ENCODE measurements around the gene PTPRM. TPM values are rescaled to one million over a fixed set of nuclear protein-coding genes. Genes with fewer than 3 reads are reported as not detected.

PTPRM gene
- total RNA-seq, 4 donors from 2014 or later: 21.4 to 41.8 (median 29.6) TPM

GRCh38 chr18:8257851-8258434 is 690.8 kb downstream of the PTPRM start:
- whole genome bisulfite sequencing, 2 donors: 93 to 96% methylated on average over 5 of the region's 5 CpGs
- no peak for DNase-seq (ENCODE audit: low spot score in 2 of 2)
- intact Hi-C loops (cut with DNase I; ENCODE audit: low total_unique reads): no loop called here
- no peak overlapping the region for H3K4me3 ChIP-seq (ENCODE audit: low read depth, poor library complexity, severe bottlenecking)
- TF ChIP-seq CTCF (IDR thresholded peaks at IDR 0.05) (no peak), POLR2A (IDR thresholded peaks at IDR 0.05) (no peak)

- intact Hi-C loops (cut with DNase I; ENCODE audit: low total_unique reads): no loop called here
- peak in 1 of 2 donors; percentile 21 for DNase-seq (ENCODE audit: low spot score in 2 of 2)
- WGBS, 2 donors: 56 to 59% methylated on average over 1 of the region's 1 CpG
These were observed 693.2 kb downstream of the PTPRM start for GRCh38 chr18:8260319-8260718.

GRCh38 chr18:8260827-8261226 is 693.7 kb downstream of the PTPRM start:
- no peak overlapping the region for H3K4me3 ChIP-seq (ENCODE audit: low read depth, poor library complexity, severe bottlenecking)
- TF ChIP-seq CTCF (IDR thresholded peaks at IDR 0.05): no peak
- TF ChIP-seq POLR2A (IDR thresholded peaks at IDR 0.05): no peak
- no peak for DNase-seq (ENCODE audit: low spot score in 2 of 2)
- WGBS, 2 donors: 77 to 85% methylated on average over 9 of the region's 9 CpGs
- intact Hi-C loops (cut with DNase I; ENCODE audit: low total_unique reads): no loop called here

More at GRCh38 chr18:8260319-8260718, 693.2 kb downstream of the PTPRM start:
- no peak for TF ChIP-seq CTCF (IDR thresholded peaks at IDR 0.05)
- TF ChIP-seq POLR2A (IDR thresholded peaks at IDR 0.05): no peak
- no peak overlapping the region for H3K4me3 ChIP-seq (ENCODE audit: low read depth, poor library complexity, severe bottlenecking)

GRCh38 chr18:8261651-8262091 is 694.6 kb downstream of the PTPRM start:
- no peak overlapping the region for H3K4me3 ChIP-seq (ENCODE audit: low read depth, poor library complexity, severe bottlenecking)
- WGBS, 2 donors: 67 to 71% methylated on average over 7 of the region's 7 CpGs
- DNase-seq (ENCODE audit: low spot score in 2 of 2): no peak
- intact Hi-C loops (cut with DNase I; ENCODE audit: low total_unique reads): no loop called here
- TF ChIP-seq CTCF (IDR thresholded peaks at IDR 0.05) (no peak), POLR2A (IDR thresholded peaks at IDR 0.05) (no peak)

GRCh38 chr18:8262221-8262620 is 695.1 kb downstream of the PTPRM start:
- WGBS, 2 donors: 64 to 67% methylated on average over 6 of the region's 6 CpGs
- TF ChIP-seq CTCF (IDR thresholded peaks at IDR 0.05) (no peak), POLR2A (IDR thresholded peaks at IDR 0.05) (no peak)
- DNase-seq (ENCODE audit: low spot score in 2 of 2): no peak
- H3K4me3 ChIP-seq (ENCODE audit: low read depth, poor library complexity, severe bottlenecking): no peak overlapping the region
- intact Hi-C loops (cut with DNase I; ENCODE audit: low total_unique reads): no loop called here

GRCh38 chr18:8264116-8264515 is 697.0 kb downstream of the PTPRM start:
- DNase-seq (ENCODE audit: low spot score in 2 of 2): no peak
- intact Hi-C loops (cut with DNase I; ENCODE audit: low total_unique reads): no loop called here
- no peak for TF ChIP-seq POLR2A (IDR thresholded peaks at IDR 0.05)
- TF ChIP-seq CTCF (IDR thresholded peaks at IDR 0.05): no peak
- H3K4me3 ChIP-seq (ENCODE audit: low read depth, poor library complexity, severe bottlenecking): no peak overlapping the region
- 92 to 94% methylated on average over 5 of the region's 5 CpGs for WGBS, 2 donors

Data from lower leg skin (tissue), 4 donors.